IMR-90 (cell line): ENCODE data around the gene PLA2G4B. TPM values are rescaled to one million over a fixed set of nuclear protein-coding genes. Genes with fewer than 3 reads are reported as not detected.

Experiments used
- ATAC-seq: fragments of 200-7000 bp; cut with Tn5 transposase; 2 replicates; pipeline ENCODE4 v1.9.1; 2020; ENCODE audit warnings: low read depth, mild to moderate bottlenecking, moderate library complexity
- BruUV-seq: library from RNA; stranded (reverse); fragments of 400-500 nt; replicated peaks from 2 replicates; lab custom pipeline; 2021; lab: Mats Ljungman, UMichigan
- CTCF ChIA-PET: fragments of 300-600 bp; formaldehyde crosslinking; extraction: SDS; loops from one replicate; lab custom pipeline; 2021; ENCODE audit warnings: antibody characterized with exemption; lab: Yijun Ruan, JAX
- POLR2A ChIA-PET: fragments of 300-600 bp; sonication (Branson Sonifier 250); formaldehyde crosslinking; loops from one replicate; lab custom pipeline; 2022; ENCODE audit warnings: antibody characterized with exemption; ENCODE audit not compliant: unreplicated experiment; lab: Charles Lee
- DNase-seq: peaks from one replicate; pipeline ENCODE4 v3.0.0; 2013
- H2AFZ ChIP-seq: replicated peaks from 2 replicates; pipeline ENCODE3; 2013; ENCODE audit warnings: low read length, mild to moderate bottlenecking; ENCODE audit not compliant: poor library complexity
- H2AK5ac ChIP-seq: 2 replicates; pipeline ENCODE4 v1.6.1; 2013; ENCODE audit warnings: low read depth, low read length, inconsistent platforms
- H2AK9ac ChIP-seq: replicated peaks from 2 replicates; pipeline ENCODE3; 2013; ENCODE audit warnings: mild to moderate bottlenecking, low read depth, low read length, moderate library complexity; ENCODE audit not compliant: poor library complexity
- H2BK120ac ChIP-seq: 2 replicates; pipeline ENCODE4 v1.6.1; 2013; ENCODE audit warnings: low read depth, low read length, inconsistent platforms
- H2BK15ac ChIP-seq: 3 replicates; pipeline ENCODE4 v1.6.1; 2013; ENCODE audit warnings: low read depth, low read length, inconsistent platforms
- H2BK20ac ChIP-seq: 2 replicates; pipeline ENCODE4 v1.6.1; 2013; ENCODE audit warnings: low read depth, mild to moderate bottlenecking, inconsistent platforms, low read length, moderate library complexity
- H2BK5ac ChIP-seq: 2 replicates; pipeline ENCODE4 v1.6.1; 2013; ENCODE audit warnings: mild to moderate bottlenecking, low read depth, low read length, inconsistent platforms; ENCODE audit not compliant: poor library complexity, severe bottlenecking
- H3K14ac ChIP-seq: replicated peaks from 2 replicates; pipeline ENCODE4 v1.6.1; 2013; ENCODE audit warnings: low read depth, low read length, inconsistent platforms
- H3K18ac ChIP-seq: 2 replicates; pipeline ENCODE4 v1.6.1; 2013; ENCODE audit warnings: low read depth, low read length, control low read depth
- H3K23ac ChIP-seq: 2 replicates; pipeline ENCODE4 v1.6.1; 2013; ENCODE audit warnings: low read depth, low read length, inconsistent platforms
- H3K27ac ChIP-seq: 2 replicates; pipeline ENCODE4 v1.5.1; 2013; ENCODE audit warnings: mild to moderate bottlenecking, control low read depth, low read length; ENCODE audit not compliant: insufficient read depth
- H3K27me3 ChIP-seq: 2 replicates; pipeline ENCODE4 v1.6.1; 2013; ENCODE audit warnings: low read length; ENCODE audit not compliant: control insufficient read depth, insufficient read depth
- H3K36me3 ChIP-seq: 2 replicates; pipeline ENCODE4 v1.6.1; 2013; ENCODE audit warnings: low read length, mixed read lengths; ENCODE audit not compliant: control insufficient read depth, insufficient read depth
- H3K4ac ChIP-seq: 2 replicates; pipeline ENCODE4 v1.6.1; 2013; ENCODE audit warnings: low read depth, low read length, inconsistent platforms
- H3K4me1 ChIP-seq: 2 replicates; pipeline ENCODE4 v1.6.1; 2013; ENCODE audit warnings: low read length, mixed read lengths; ENCODE audit not compliant: control insufficient read depth, insufficient read depth
- H3K4me2 ChIP-seq: 2 replicates; pipeline ENCODE4 v1.6.1; 2013; ENCODE audit warnings: low read depth, mild to moderate bottlenecking, control low read depth, low read length, moderate library complexity
- H3K4me3 ChIP-seq: 2 replicates; pipeline ENCODE4 v1.5.1; 2013; ENCODE audit warnings: low read depth, mild to moderate bottlenecking, control low read depth, low read length, moderate library complexity; ENCODE audit not compliant: insufficient read depth
- H3K56ac ChIP-seq: 2 replicates; pipeline ENCODE4 v1.6.1; 2013; ENCODE audit warnings: low read length, inconsistent platforms; ENCODE audit not compliant: insufficient read depth; ENCODE audit errors: extremely low read depth
- H3K79me1 ChIP-seq, 2 experiments: 2 replicates each; pipeline ENCODE4 v1.6.1; 2013; ENCODE audit warnings: low read length in 2 of 2, inconsistent platforms in 1 of 2, low read depth in 1 of 2
- H3K9ac ChIP-seq: 2 replicates; pipeline ENCODE4 v1.6.1; 2013; ENCODE audit warnings: low read depth, low read length, control low read depth
- H3K9me1 ChIP-seq: 2 replicates; pipeline ENCODE4 v1.6.1; 2013; ENCODE audit warnings: low read length, inconsistent platforms; ENCODE audit not compliant: insufficient read depth
- H3K9me3 ChIP-seq: 2 replicates; pipeline ENCODE4 v1.6.1; 2013; ENCODE audit warnings: low read length; ENCODE audit not compliant: control insufficient read depth, insufficient read depth
- H4K20me1 ChIP-seq: 2 replicates; pipeline ENCODE4 v1.6.1; 2013; ENCODE audit warnings: low read length, inconsistent platforms; ENCODE audit not compliant: insufficient read depth
- H4K5ac ChIP-seq: 2 replicates; pipeline ENCODE4 v1.6.1; 2013; ENCODE audit warnings: mild to moderate bottlenecking, low read depth, low read length, control low read depth
- H4K8ac ChIP-seq, 2 experiments: 2 replicates each; pipeline ENCODE4 v1.6.1; 2013; ENCODE audit warnings: low read depth in 2 of 2, low read length in 2 of 2, control low read depth in 1 of 2, inconsistent platforms in 1 of 2
- H4K91ac ChIP-seq: 2 replicates; pipeline ENCODE4 v1.6.1; 2013; ENCODE audit warnings: low read depth, low read length, inconsistent platforms; ENCODE audit not compliant: insufficient read depth
- BHLHE40 ChIP-seq: fragments of 150-350 bp; IDR thresholded peaks from 2 replicates; pipeline ENCODE4 v1.6.1; 2016; ENCODE audit warnings: mild to moderate bottlenecking, low read depth, low read length
- CEBPB ChIP-seq: IDR thresholded peaks from 2 replicates; pipeline ENCODE4 v1.6.1; 2012; ENCODE audit warnings: low read depth, low read length, improper control_type of control experiment
- CHD1 ChIP-seq: IDR thresholded peaks from 2 replicates; pipeline ENCODE4 v1.6.1; 2012; ENCODE audit warnings: low read depth, low read length, improper control_type of control experiment
- FOS ChIP-seq: fragments of 150-350 bp; IDR thresholded peaks from 2 replicates; pipeline ENCODE4 v1.6.1; 2016; ENCODE audit warnings: low read depth, low read length
- MAFK ChIP-seq: IDR thresholded peaks from 2 replicates; pipeline ENCODE4 v1.6.1; 2012; ENCODE audit warnings: low read depth, low read length, improper control_type of control experiment
- MAZ ChIP-seq: IDR thresholded peaks from 2 replicates; pipeline ENCODE4 v1.6.1; 2012; ENCODE audit warnings: low read depth, mild to moderate bottlenecking, low read length, improper control_type of control experiment, moderate library complexity, borderline replicate concordance
- NFE2L2 ChIP-seq: fragments of 150-350 bp; IDR thresholded peaks from 2 replicates; pipeline ENCODE4 v1.6.1; 2016; ENCODE audit warnings: low read depth, mild to moderate bottlenecking, low read length
- POLR2A ChIP-seq: IDR thresholded peaks from 2 replicates; pipeline ENCODE4 v1.6.1; 2012; ENCODE audit warnings: mild to moderate bottlenecking, low read depth, low read length
- RCOR1 ChIP-seq: IDR thresholded peaks from 2 replicates; pipeline ENCODE4 v1.6.1; 2012; ENCODE audit warnings: mild to moderate bottlenecking, low read length, improper control_type of control experiment; ENCODE audit not compliant: insufficient replicate concordance
- RFX5 ChIP-seq: IDR thresholded peaks from 2 replicates; pipeline ENCODE4 v1.8.0; 2012; ENCODE audit warnings: low read depth, mild to moderate bottlenecking, low read length, moderate library complexity
- SMC3 ChIP-seq: fragments of 150-350 bp; IDR thresholded peaks from 2 replicates; pipeline ENCODE4 v1.6.1; 2016; ENCODE audit warnings: low read depth, mild to moderate bottlenecking, antibody characterized with exemption, low read length, moderate library complexity
- WGBS, 2 experiments: methylation state at CpG; one replicate each; pipeline versions ENCODE4 v1.1.5 to v1.1.7; 2013; ENCODE audit warnings: missing lambda C conversion rate in 2 of 2; ENCODE audit not compliant: insufficient read length in 1 of 2; ENCODE audit errors: extremely low coverage in 2 of 2; 5-methylcytosine and 5-hydroxymethylcytosine counted together
- dilution Hi-C: fragments of 300-500 bp; cut with HindIII; formaldehyde crosslinking; loops from one replicate; pipeline ENCODE4 v1.14.3; 2018; ENCODE audit warnings: low sequenced_read_pairs; ENCODE audit not compliant: unreplicated experiment
- in situ Hi-C: fragments of 300-500 bp; cut with MboI; formaldehyde crosslinking; loops from 3 replicates; pipeline ENCODE4 v1.14.3; 2019; ENCODE audit warnings: low sequenced_read_pairs, inconsistent platforms, mixed read lengths
- intact Hi-C: fragments of 100-400 bp; cut with micrococcal nuclease; formaldehyde crosslinking; loops from 2 replicates; pipeline ENCODE4 v1.10.0; 2022
- polyA plus RNA-seq, 3 experiments: library from polyadenylated mRNA; depleted of rRNA; stranded (reverse); fragments of >200 nt; gene quantifications; 2 replicates each; pipeline ENCODE4 v1.2.3, GENCODE V29; 2012; ENCODE audit warnings: low replicate concordance in 1 of 3
- total RNA-seq: library from RNA; depleted of rRNA; stranded (reverse); fragments of >200 nt; gene quantifications from 2 replicates; pipeline ENCODE4 v1.2.3, GENCODE V29; 2012
- TF ChIP-seq, protein P1 (sequence below): fragments of 150-350 bp; IDR thresholded peaks from 2 replicates; pipeline ENCODE4 v1.6.1; 2016; ENCODE audit warnings: low read depth, mild to moderate bottlenecking, low read length, moderate library complexity, borderline replicate concordance
- TF ChIP-seq, protein P2 (sequence below): conservative IDR thresholded peaks from 2 replicates; pipeline ENCODE4 v1.5.1; 2012; ENCODE audit warnings: mild to moderate bottlenecking, low read depth, low read length, improper control_type of control experiment
- TF ChIP-seq, protein P3 (sequence below): fragments of 150-350 bp; IDR thresholded peaks from 2 replicates; pipeline ENCODE4 v1.6.1; 2017; ENCODE audit warnings: mild to moderate bottlenecking, antibody characterized with exemption, low read length, low read depth

PLA2G4B gene
- total and polyA plus RNA-seq, 2 of the 4 experiments (the other 2 are of a cell fraction) = 0.18 to 3.1 TPM

DNA sequence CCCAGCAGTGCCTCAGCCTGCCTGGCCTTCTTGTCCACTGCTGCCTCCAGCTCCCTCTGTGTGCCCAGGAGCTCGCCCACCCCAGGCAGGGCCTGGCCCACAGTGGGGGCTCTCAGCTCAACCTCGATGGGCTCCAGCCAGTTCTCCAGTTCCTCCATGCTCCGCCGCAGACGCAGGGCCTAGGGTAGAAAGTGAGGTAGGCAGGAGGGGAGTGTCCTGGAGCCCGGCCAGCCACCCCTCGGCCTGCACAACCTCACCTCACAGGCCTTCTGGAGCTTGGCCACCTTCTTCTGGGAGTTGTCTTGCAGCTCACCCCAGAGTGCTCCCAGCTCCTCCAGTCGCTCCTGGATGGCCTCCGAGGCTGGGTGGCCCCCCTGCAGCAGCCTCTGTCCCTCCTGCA, 18.7 kb downstream of the PLA2G4B start:
- DNase-seq = no peak
- H4K8ac ChIP-seq = no peak overlapping the region
- H2BK20ac ChIP-seq = no peak overlapping the region
- no peaks in the 10 kb centered on the region for H3K9me3 ChIP-seq
- H2BK120ac ChIP-seq = no peak overlapping the region
- in situ Hi-C loops (no loop called here), intact Hi-C loops (no loop called here), dilution Hi-C loops (no loop called here)
- peaks cover 34% of the 10 kb centered on the region for H3K27me3 ChIP-seq
- no peak overlapping the region for H3K27ac ChIP-seq
- H2BK15ac ChIP-seq = no peak overlapping the region
- ChIA-PET POLR2A (no interaction called here), CTCF (no interaction called here)
- TF ChIP-seq CEBPB = no peak
- no peak for TF ChIP-seq MAFK
- TF ChIP-seq, protein P1, sequence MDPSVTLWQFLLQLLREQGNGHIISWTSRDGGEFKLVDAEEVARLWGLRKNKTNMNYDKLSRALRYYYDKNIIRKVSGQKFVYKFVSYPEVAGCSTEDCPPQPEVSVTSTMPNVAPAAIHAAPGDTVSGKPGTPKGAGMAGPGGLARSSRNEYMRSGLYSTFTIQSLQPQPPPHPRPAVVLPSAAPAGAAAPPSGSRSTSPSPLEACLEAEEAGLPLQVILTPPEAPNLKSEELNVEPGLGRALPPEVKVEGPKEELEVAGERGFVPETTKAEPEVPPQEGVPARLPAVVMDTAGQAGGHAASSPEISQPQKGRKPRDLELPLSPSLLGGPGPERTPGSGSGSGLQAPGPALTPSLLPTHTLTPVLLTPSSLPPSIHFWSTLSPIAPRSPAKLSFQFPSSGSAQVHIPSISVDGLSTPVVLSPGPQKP = no peak
- no peak for TF ChIP-seq NFE2L2
- TF ChIP-seq, protein P2, sequence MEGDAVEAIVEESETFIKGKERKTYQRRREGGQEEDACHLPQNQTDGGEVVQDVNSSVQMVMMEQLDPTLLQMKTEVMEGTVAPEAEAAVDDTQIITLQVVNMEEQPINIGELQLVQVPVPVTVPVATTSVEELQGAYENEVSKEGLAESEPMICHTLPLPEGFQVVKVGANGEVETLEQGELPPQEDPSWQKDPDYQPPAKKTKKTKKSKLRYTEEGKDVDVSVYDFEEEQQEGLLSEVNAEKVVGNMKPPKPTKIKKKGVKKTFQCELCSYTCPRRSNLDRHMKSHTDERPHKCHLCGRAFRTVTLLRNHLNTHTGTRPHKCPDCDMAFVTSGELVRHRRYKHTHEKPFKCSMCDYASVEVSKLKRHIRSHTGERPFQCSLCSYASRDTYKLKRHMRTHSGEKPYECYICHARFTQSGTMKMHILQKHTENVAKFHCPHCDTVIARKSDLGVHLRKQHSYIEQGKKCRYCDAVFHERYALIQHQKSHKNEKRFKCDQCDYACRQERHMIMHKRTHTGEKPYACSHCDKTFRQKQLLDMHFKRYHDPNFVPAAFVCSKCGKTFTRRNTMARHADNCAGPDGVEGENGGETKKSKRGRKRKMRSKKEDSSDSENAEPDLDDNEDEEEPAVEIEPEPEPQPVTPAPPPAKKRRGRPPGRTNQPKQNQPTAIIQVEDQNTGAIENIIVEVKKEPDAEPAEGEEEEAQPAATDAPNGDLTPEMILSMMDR = no peak
- TF ChIP-seq, protein P3, sequence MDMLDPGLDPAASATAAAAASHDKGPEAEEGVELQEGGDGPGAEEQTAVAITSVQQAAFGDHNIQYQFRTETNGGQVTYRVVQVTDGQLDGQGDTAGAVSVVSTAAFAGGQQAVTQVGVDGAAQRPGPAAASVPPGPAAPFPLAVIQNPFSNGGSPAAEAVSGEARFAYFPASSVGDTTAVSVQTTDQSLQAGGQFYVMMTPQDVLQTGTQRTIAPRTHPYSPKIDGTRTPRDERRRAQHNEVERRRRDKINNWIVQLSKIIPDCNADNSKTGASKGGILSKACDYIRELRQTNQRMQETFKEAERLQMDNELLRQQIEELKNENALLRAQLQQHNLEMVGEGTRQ = no peak
- no peak for TF ChIP-seq BHLHE40
- TF ChIP-seq RFX5 = no peak
- TF ChIP-seq CHD1 = no peak
- TF ChIP-seq FOS = no peak
- no peak for TF ChIP-seq POLR2A
- no peak for TF ChIP-seq MAZ
- TF ChIP-seq SMC3 = no peak
- no peak for TF ChIP-seq RCOR1
- H2AK9ac ChIP-seq = peak overlapping the region; percentile 66
- no peak overlapping the region for H3K9ac ChIP-seq
- no peak overlapping the region for H3K14ac ChIP-seq
- no TSS peak for BruUV-seq
- no peak overlapping the region for H3K4me3 ChIP-seq
- no peak overlapping the region for H3K23ac ChIP-seq
- no peak overlapping the region for H2AFZ ChIP-seq
- H4K91ac ChIP-seq = no peak overlapping the region
- H3K18ac ChIP-seq = no peak overlapping the region
- no peak overlapping the region for H3K4me2 ChIP-seq
- H4K5ac ChIP-seq = no peak overlapping the region
- H3K79me1 ChIP-seq = no peaks in the 10 kb centered on the region
- H4K20me1 ChIP-seq = no peaks in the 10 kb centered on the region
- no peak for ATAC-seq
- no peak overlapping the region for H3K56ac ChIP-seq
- H2BK5ac ChIP-seq = no peak overlapping the region
- no peaks in the 10 kb centered on the region for H3K36me3 ChIP-seq
- no peak overlapping the region for H2AK5ac ChIP-seq
- no peaks in the 10 kb centered on the region for H3K9me1 ChIP-seq
- H3K4ac ChIP-seq = no peak overlapping the region
- 100% methylated on average over 1 of the region's 9 CpGs; no CpG with 5 or more reads in 1 of the 2 experiments for WGBS, 2 experiments
- no peaks in the 10 kb centered on the region for H3K4me1 ChIP-seq
